Left lobe of liver (tissue), 2 donors: Measurements from ENCODE around the gene TIMM17B. TPM values are rescaled to one million over a fixed set of nuclear protein-coding genes. Genes with fewer than 3 reads are reported as not detected.

Source experiments
- ATAC-seq: fragments of 200-7000 bp; cut with Tn5 transposase; one replicate; pipeline ENCODE4 v1.9.1; 2020; ENCODE audit warnings: mild to moderate bottlenecking, moderate library complexity
- DNase-seq: peaks from one replicate; pipeline ENCODE4 v3.0.0-alpha.2; 2020; ENCODE audit warnings: low spot score
- total RNA-seq: library from RNA; stranded (reverse); gene quantifications from one replicate; pipeline ENCODE4 v1.2.1, GENCODE V29; 2021
- donor health status: DM: no; HTN: no; CAD: no; lungs with moderate emphysema.
- donor health status: DM: no; HTN: yes; CAD: no.

TIMM17B gene
- total RNA-seq: 22.8 TPM

GRCh38 chrX:48897625-48898306 lies at the start of gene TIMM17B, which contains the start of gene PQBP1:
TSS of gene TIMM17B (minus strand) at chrX:48897768. CDS start at chrX:48897749, 19 bp downstream.
TSS of gene PQBP1 (plus strand) at chrX:48897930. CDS start at chrX:48898510, 580 bp downstream.
- DNase-seq (peak; percentile 91), ATAC-seq (peak; percentile 91)

DNA sequence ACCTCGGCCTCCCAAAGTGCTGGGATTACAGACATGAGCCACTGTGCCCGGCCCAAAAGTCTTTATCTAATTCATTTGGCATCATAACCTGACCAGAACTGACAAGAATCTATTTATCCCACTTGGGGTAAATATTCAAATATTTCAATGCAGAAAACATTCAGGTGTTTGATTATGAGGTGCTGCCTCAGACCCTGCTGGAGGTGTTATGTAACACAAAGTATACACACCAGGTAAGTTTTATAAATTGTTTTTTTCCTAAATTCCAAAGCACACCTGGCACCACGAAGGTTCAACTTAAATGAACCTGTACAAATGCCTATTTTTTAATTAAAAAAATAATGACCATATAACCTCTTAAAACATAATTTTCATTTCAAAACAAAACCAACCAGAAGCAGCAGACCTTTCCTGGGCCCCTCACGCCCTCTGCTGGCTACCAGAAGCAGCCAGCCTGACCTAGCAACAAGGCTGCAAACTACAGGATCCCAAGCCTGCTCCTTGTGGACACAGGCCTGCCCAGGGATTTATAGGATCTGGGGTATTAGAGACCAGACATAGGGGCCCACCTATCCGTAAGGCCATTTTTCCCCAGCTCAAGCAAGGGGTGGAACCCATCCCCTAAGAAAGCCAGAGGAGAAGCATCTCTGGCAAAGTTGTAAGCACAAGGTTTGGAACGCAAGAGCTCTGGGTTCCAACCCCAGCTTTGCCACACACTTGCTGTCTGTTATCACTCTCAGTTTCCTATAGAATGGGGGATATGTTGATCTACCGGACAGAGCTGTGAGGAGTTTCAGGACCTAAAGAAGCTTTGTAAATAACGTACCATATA lies 48.2 kb upstream of the TIMM17B start:
- no peak for DNase-seq
- ATAC-seq: peak; percentile 79

DNA sequence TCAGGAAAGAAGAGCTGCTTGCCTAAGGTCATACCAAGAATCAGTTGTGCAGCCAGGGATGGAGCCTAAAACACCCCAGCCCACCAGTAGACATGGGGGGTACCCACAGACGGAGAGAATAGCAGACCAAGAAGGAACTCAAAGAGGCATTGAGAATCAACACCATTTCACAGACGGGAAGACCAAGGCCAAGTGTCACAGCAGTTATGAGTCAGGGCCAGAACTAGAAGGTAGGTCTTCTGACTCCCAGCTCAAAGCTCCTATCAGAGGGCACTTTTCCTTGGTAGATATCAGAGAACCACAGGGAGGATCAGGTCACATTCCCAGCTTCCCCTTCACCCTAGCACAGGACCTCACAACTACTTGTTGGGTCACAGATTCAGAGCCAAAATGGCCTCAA lies 45.3 kb upstream of the TIMM17B start:
- DNase-seq (no peak), ATAC-seq (no peak)

GRCh38 chrX:48940404-48940955 lies 42.9 kb upstream of the TIMM17B start:
- ATAC-seq: no peak
- no peak for DNase-seq

DNA sequence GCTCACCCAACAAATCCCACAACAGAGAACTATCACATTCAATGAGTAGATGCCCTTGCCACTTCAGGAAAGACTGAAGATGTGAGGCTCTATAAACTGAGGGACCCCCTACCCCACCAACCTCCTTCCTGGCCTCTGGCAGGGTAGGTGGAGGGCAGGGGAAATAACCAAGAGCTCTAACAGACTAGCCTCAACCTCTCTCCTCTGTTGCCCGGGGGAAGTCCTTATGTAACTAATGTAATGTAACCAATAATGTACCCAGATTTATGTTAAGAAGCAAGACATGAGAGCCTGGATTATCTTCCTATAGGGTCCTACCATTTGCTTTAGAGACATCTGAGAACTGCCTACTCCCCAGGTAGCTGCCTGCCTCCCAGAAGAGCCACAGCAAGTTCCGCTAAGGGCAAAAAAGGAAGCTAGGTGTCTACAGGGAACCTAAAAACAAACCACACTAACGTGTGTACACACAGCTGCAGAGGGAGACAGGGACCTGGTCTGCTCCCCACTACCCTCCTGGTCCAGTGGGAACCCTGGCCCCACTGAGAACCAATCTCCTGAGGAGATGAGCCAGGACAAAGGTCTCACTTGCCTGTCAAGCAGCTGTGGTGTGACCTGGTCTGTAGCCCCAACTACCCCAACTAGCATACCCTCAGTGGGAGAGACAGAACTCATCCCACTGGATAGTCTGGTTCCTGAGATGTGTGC lies 42.1 kb upstream of the TIMM17B start:
- ATAC-seq: no peak
- no peak for DNase-seq

DNA sequence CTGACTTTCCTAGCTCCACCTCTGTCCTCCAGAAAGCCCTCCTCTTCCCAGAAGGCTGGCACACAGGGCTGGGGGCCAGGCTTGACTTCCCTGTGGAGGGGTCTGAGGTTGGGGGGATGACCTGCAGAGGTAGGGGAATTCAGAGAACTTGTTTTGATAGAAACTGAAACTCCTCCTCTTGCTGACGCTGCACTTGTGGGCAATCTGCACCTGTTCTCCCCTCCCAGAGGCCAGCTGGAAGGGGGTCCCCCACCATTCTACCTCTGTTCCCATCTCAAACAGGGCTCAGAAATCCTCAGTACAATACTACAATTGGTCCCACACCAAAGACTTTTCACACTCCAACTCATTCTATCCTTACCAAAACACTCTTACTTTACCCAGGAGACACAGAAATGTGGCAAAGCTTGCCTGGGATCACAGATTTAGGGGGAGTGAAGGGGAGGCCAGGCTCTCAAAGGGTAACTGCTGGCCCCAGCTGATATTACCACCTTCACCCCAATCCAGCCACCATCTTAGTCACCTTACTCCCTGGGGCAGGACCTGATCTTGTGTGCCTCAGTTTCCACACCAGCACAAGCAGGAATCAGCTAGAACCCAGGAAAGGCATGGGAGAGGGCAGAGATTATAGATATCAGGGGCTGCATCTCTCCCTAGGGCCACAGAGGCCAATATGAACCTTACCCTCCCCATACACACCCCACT lies 41.3 kb upstream of the TIMM17B start:
- ATAC-seq: no peak
- no peak for DNase-seq

- ATAC-seq: no peak
These were observed 39.7 kb upstream of the TIMM17B start for GRCh38 chrX:48937054-48937907.

DNA sequence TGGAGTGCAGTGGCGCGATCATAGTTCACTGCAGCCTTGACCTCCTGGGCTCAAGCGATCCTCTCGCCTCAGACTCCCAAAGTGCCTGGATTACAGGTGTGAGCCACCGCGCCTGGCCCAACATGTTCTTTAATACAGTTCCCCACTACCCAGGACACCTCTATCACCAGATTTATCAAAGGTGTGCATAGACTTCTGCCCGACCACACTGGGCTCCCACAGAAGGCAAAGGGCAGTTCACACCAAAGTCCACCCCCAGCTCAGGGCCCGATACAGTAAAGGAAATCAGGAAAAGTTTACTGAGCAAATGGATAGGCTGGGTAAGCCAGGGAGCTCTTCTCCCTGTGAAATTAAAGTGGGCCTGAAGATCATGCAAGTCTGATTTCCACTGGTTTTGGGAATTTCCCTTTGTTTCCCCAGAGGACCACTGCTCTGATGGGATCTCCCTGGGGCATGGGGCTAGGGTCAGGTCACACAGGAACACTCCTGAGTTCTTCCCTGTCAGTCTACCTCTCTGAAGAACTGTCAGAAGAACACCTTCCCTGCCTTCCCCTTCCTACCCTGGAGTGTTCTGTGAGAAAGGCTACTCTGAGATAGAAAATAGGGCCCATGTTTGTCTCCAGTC lies 39.0 kb upstream of the TIMM17B start:
- ATAC-seq: no peak

More at GRCh38 chrX:48937054-48937907, 39.7 kb upstream of the TIMM17B start:
- DNase-seq: no peak

DNA sequence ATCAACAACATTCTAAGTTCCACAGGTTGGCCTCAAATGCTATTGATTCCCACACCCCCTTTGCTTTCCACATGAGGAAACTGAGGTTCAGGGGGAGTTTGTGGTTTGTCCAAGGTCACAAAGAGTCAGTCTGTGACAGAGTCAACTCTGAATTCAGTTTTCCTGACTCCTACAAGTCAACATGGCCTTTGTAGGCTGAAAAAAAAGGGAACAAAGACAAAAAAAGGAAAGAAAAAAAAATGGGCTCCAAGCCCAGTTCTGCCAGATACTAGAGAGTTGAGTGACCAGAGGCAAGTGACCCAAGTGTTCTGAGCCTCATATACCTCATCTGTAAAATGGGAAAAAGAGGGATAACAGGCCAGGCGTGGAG lies 37.7 kb upstream of the TIMM17B start:
- DNase-seq: no peak
- ATAC-seq: no peak

More for the DNA sequence above, 39.0 kb upstream of the TIMM17B start:
- DNase-seq: no peak

- DNase-seq: no peak
- ATAC-seq: no peak
These were observed 37.2 kb upstream of the TIMM17B start for GRCh38 chrX:48934581-48935300.

- ATAC-seq: no peak
- no peak for DNase-seq
These were observed 36.2 kb upstream of the TIMM17B start for GRCh38 chrX:48933757-48934156.

DNA sequence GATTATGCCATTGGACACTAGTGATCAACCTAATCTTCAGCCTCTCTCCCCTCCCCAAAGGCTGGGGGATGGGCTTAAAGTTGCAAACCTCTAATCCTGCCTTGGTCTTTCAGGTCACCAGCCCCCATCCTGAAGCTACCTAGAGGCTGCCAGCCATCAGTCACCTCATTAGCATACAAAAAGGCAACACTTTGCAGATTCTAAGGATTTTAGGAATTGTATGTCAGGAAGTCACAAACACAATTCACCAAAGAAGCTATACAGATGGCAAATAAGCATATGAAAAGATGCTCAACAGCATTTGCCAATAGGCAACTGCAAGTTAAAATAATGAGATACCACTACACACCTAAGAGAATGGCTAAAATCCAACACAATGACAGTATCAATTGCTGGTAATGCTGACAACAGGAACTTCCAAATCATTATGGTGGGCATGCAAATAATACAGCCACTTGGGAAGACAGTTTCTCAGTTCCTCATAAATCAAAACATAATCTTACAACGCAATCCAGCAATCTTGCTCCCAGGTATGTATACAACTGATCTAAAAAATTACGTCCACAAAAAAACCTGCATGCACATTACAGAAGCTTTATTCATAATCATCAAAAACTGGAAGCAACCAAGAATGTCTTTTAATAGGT lies 30.3 kb upstream of the TIMM17B start:
- no peak for DNase-seq
- ATAC-seq: no peak

DNA sequence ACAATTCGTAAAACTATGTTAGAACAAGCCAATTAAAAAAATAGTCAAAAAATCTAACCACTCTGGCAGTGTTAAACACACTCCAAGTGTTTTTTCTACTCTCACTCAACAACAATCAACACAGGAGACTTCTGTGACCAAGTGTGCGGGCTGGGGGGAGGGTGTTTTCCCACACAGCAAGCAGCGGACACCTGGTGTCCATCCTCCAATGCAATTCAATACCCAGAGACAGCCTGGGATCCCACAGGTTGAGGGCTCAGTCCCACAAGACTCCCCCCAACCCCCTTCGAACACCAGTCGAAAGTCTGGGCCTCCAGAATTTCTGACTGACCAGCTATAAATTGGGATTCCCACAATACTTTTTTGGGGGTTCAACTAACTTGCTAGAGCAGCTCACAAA lies 29.6 kb upstream of the TIMM17B start:
- no peak for DNase-seq
- no peak for ATAC-seq

DNA sequence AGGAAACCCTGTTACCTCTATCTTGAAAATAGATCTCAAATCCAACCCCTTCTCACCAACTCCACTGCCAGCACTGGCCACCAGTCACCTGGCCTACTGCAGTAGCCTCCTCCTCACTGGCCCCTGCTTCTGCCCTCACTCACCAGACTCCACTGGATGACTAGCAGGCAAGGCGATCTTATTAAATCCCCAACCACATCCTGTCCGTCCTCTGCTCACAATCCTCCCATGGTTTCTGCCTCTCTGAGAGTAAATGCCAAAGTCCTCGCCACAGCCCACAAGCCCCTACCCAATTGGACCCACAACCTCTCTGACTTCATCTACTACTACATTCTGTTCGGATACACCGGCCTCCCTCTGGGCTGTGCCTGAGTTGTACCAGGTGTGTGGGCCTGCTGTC lies 26.7 kb upstream of the TIMM17B start:
- no peak for ATAC-seq
- no peak for DNase-seq

DNA sequence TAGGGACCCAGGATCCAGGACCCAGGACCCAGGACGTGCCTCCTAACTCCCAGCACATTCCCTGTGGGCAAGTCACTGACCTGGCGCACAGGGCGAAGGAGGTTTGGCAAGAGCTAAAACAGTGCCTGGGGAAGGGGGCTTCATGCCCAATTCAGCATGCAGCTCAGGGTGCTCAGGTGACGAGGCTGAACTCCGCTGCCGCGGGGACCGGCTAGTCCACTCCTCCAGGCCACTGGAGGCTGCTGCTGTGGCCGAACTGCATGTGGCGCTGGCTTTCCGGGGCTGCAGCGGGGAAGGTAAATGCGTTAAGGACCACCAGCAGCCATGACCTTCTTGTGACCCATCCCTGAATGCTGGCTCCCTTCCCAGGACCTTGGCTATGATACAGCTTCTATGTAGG lies 26.2 kb upstream of the TIMM17B start:
- no peak for DNase-seq
- no peak for ATAC-seq

DNA sequence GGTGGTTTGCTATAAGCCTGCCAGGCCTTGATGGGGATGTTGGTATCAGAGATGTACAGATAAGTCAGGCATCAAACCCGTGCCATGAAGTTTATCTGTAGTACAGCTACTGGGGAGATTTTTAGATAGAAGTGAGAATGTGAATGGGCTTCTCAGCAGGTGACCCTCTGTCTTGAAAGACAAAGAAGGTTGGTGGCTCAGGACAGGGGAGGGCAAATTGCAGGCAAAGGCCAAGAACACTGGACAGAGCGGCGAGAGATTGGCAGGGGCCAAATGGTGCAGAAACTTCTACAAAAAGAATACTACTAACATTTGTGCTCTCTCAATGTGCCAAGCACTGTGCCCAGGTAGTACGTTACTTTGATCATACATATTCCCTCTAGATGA lies 23.1 kb upstream of the TIMM17B start:
- ATAC-seq (no peak), DNase-seq (no peak)

- DNase-seq: no peak
- ATAC-seq: no peak
These were observed 22.6 kb upstream of the TIMM17B start for GRCh38 chrX:48919947-48920717.
